ENCODE measurements around the gene KCNMB3.
"Not testable (repeated sequence)": the region's sequence is repeated elsewhere in the genome, so short reads cannot be mapped to it uniquely, and the experiment has no call there.

Gene KCNMB3

DNA sequence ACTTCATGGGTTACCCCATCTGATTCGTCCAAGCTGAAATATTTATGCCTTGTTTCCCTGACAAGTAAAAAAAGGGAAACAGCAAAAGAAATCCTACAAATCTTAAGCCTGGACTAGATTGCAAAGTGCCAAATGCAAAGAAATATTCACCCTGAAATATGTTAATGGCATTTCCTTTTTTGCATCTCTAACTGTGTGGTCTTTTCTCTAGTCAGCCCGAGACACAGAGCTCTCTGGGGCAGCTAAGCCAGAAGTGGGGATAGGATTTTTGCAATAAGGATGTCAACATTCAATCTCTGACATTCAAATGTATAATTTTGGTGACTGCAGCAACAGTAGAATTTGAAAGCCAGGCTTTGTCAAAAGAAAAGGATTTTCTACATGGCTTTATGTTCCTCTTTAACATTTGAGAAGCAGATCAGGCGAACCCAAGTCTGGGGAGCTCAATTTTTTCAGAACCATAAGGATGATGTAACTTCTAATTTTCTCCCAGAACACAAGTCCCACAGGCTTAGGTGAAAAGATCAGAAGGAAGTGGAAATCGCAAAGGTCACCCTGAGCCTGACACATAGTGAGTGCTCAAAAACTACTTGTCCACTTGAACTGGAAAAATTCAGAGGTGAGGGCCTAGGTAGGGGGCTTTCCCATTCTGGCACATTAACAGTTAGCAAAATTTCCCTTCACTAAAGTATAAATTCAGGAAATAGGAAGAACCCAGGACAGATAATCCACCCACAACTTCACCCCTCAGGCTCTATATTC is 28.2 kb upstream of the KCNMB3 start:
- no peaks in the 10 kb centered on the region for H4K20me1 ChIP-seq (ENCODE audit: insufficient read depth, low read length)

DNA sequence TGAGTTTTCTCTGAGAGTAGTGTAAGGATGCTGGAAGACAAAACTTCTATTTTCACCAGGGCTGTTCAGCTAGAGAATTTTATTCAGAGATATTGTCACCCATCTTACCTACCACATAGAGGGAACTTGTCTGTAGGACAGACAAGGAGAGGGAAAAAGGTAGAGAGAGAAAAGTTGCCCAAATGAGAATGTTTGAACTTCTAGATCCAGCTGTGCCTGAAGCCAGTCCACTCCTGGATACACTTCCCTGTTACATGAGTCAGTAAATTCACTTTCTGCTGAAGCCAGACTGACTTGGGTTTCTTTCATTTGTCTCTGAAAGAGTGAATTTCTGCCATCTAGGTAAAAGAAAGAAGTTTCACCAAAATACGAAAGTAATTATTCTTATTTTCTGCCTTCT is 27.2 kb upstream of the KCNMB3 start:
- DNase-seq, result no peak
- Histone ChIP-seq H4K20me1 (ENCODE audit: insufficient read depth, low read length) (no peaks in the 10 kb centered on the region), H3K36me3 (ENCODE audit: insufficient read depth, low read length) (no peaks in the 10 kb centered on the region), H3K9ac (ENCODE audit: low read depth, low read length) (no peak overlapping the region), H3K4me1 (ENCODE audit: insufficient read depth, low read length) (no peaks in the 10 kb centered on the region), H2AFZ (ENCODE audit: low read depth, low read length) (no peak overlapping the region), H3K9me3 (ENCODE audit: insufficient read depth, low read length, severe bottlenecking) (no peaks in the 10 kb centered on the region), H3K27me3 (ENCODE audit: insufficient read depth, low read length, poor library complexity) (peaks cover 3% of the 10 kb centered on the region), H3K27ac (ENCODE audit: low read length) (no peak overlapping the region), H3K79me2 (ENCODE audit: insufficient read depth, low read length) (no peaks in the 10 kb centered on the region), H3K4me3 (ENCODE audit: low read depth in 1 of 2, low read length in 2 of 2) (no peak overlapping the region), H3K4me2 (ENCODE audit: insufficient read depth, low read length) (no peak overlapping the region)
- TF ChIP-seq, protein P1, sequence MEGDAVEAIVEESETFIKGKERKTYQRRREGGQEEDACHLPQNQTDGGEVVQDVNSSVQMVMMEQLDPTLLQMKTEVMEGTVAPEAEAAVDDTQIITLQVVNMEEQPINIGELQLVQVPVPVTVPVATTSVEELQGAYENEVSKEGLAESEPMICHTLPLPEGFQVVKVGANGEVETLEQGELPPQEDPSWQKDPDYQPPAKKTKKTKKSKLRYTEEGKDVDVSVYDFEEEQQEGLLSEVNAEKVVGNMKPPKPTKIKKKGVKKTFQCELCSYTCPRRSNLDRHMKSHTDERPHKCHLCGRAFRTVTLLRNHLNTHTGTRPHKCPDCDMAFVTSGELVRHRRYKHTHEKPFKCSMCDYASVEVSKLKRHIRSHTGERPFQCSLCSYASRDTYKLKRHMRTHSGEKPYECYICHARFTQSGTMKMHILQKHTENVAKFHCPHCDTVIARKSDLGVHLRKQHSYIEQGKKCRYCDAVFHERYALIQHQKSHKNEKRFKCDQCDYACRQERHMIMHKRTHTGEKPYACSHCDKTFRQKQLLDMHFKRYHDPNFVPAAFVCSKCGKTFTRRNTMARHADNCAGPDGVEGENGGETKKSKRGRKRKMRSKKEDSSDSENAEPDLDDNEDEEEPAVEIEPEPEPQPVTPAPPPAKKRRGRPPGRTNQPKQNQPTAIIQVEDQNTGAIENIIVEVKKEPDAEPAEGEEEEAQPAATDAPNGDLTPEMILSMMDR (IDR thresholded peaks at IDR 0.05; ENCODE audit: borderline replicate concordance, extremely low read depth, low read length, poor library complexity, severe bottlenecking), result no peak
- no peak for TF ChIP-seq EZH2 (IDR thresholded peaks at IDR 0.05; ENCODE audit: borderline replicate concordance, low read depth, low read length, severe bottlenecking)
- ATAC-seq (ENCODE audit: insufficient read depth, low read depth), result no peak

More for the DNA sequence above, 28.2 kb upstream of the KCNMB3 start:
- no peaks in the 10 kb centered on the region for H3K9me3 ChIP-seq (ENCODE audit: insufficient read depth, low read length, severe bottlenecking)
- TF ChIP-seq EZH2 (IDR thresholded peaks at IDR 0.05; ENCODE audit: borderline replicate concordance, low read depth, low read length, severe bottlenecking), result no peak
- no peak overlapping the region for H2AFZ ChIP-seq (ENCODE audit: low read depth, low read length)
- H3K27me3 ChIP-seq (ENCODE audit: insufficient read depth, low read length, poor library complexity), result peaks cover 3% of the 10 kb centered on the region
- no peak overlapping the region for H3K27ac ChIP-seq (ENCODE audit: low read length)
- H3K36me3 ChIP-seq (ENCODE audit: insufficient read depth, low read length), result no peaks in the 10 kb centered on the region
- no peak overlapping the region for H3K4me3 ChIP-seq (ENCODE audit: low read depth in 1 of 2, low read length in 2 of 2)
- DNase-seq, result no peak
- H3K4me1 ChIP-seq (ENCODE audit: insufficient read depth, low read length), result no peaks in the 10 kb centered on the region
- no peak overlapping the region for H3K9ac ChIP-seq (ENCODE audit: low read depth, low read length)
- no peak overlapping the region for H3K4me2 ChIP-seq (ENCODE audit: insufficient read depth, low read length)
- no peak for ATAC-seq (ENCODE audit: insufficient read depth, low read depth)
- H3K79me2 ChIP-seq (ENCODE audit: insufficient read depth, low read length), result no peaks in the 10 kb centered on the region

DNA sequence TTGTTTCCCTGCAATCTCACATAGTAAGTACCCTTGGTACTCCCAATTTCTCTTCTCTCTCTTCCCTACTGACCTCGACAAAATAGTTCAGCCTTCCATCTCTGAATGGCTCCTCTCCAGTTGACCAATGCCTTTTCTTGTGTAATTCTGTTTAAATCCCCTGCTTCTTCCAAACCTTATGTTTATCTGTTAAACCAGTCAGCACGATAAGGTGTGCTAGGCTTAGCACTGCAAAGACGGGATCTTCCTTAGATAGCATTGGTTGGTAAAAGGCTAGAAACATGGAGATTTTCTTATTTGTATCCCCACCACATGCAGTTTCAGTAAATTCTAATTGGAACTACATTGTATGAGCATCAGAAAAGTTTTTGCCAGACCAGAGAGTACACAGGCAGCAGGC is 25.8 kb upstream of the KCNMB3 start:
- TF ChIP-seq, protein P1 (IDR thresholded peaks at IDR 0.05; ENCODE audit: borderline replicate concordance, extremely low read depth, low read length, poor library complexity, severe bottlenecking), result no peak
- Histone ChIP-seq H3K4me1 (ENCODE audit: insufficient read depth, low read length) (no peaks in the 10 kb centered on the region), H3K79me2 (ENCODE audit: insufficient read depth, low read length) (no peaks in the 10 kb centered on the region), H2AFZ (ENCODE audit: low read depth, low read length) (no peak overlapping the region), H4K20me1 (ENCODE audit: insufficient read depth, low read length) (no peaks in the 10 kb centered on the region), H3K9me3 (ENCODE audit: insufficient read depth, low read length, severe bottlenecking) (no peaks in the 10 kb centered on the region), H3K36me3 (ENCODE audit: insufficient read depth, low read length) (no peaks in the 10 kb centered on the region), H3K27me3 (ENCODE audit: insufficient read depth, low read length, poor library complexity) (peaks cover 3% of the 10 kb centered on the region), H3K27ac (ENCODE audit: low read length) (no peak overlapping the region), H3K9ac (ENCODE audit: low read depth, low read length) (no peak overlapping the region), H3K4me3 (ENCODE audit: low read depth in 1 of 2, low read length in 2 of 2) (no peak overlapping the region), H3K4me2 (ENCODE audit: insufficient read depth, low read length) (no peak overlapping the region)
- DNase-seq, result no peak
- ATAC-seq (ENCODE audit: insufficient read depth, low read depth), result no peak

DNA sequence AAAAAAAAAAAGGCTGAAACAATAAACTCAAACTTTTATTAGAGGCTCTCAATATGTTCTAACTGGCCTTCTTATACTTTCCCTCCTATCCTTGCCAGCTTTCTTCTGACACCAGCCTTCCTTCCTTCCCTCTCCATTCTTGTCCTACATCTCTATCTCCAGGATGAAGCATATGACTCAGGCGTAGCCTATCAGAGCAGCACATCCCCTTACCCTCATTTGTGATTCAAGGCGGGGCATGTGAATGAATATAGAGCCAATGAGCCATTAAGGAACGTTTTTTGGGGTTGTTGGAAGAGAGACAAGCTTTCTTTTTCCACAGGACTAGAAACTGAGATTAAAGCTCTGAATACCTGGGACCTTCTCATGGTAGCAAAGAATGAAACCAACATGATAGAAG is 25.1 kb upstream of the KCNMB3 start:
- H3K79me2 ChIP-seq (ENCODE audit: insufficient read depth, low read length), result no peaks in the 10 kb centered on the region
- H3K27ac ChIP-seq (ENCODE audit: low read length), result no peak overlapping the region
- peaks cover 3% of the 10 kb centered on the region for H3K27me3 ChIP-seq (ENCODE audit: insufficient read depth, low read length, poor library complexity)
- no peaks in the 10 kb centered on the region for H3K9me3 ChIP-seq (ENCODE audit: insufficient read depth, low read length, severe bottlenecking)
- no peaks in the 10 kb centered on the region for H3K36me3 ChIP-seq (ENCODE audit: insufficient read depth, low read length)
- no peaks in the 10 kb centered on the region for H4K20me1 ChIP-seq (ENCODE audit: insufficient read depth, low read length)
- TF ChIP-seq EZH2 (IDR thresholded peaks at IDR 0.05; ENCODE audit: borderline replicate concordance, low read depth, low read length, severe bottlenecking), result no peak
- TF ChIP-seq, protein P1 (IDR thresholded peaks at IDR 0.05; ENCODE audit: borderline replicate concordance, extremely low read depth, low read length, poor library complexity, severe bottlenecking), result no peak
- H3K4me3 ChIP-seq (ENCODE audit: low read depth in 1 of 2, low read length in 2 of 2), result no peak overlapping the region
- no peak overlapping the region; the same call in 1 of the 2 replicates for H2AFZ ChIP-seq (ENCODE audit: low read depth, low read length)
- DNase-seq, result no peak
- no peak overlapping the region for H3K9ac ChIP-seq (ENCODE audit: low read depth, low read length)
- H3K4me1 ChIP-seq (ENCODE audit: insufficient read depth, low read length), result no peaks in the 10 kb centered on the region
- H3K4me2 ChIP-seq (ENCODE audit: insufficient read depth, low read length), result no peak overlapping the region
- no peak for ATAC-seq (ENCODE audit: insufficient read depth, low read depth)

DNA sequence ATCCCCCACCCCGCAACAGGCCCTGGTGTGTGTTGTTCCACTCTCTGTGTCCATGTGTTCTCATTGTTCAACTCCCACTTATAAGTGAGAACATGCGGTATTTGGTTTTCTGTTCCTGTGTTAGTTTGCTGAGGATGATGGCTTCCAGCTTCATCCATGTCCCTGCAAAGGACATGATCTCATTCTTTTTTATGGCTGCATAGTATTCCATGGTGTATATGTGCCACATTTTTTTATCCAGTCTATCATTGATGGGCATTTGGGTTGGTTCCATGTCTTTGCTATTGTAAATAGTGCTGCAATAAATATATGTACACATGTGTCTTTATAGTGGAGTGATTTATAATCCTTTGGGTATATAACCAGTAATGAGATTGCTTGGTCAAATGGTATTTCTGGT is 23.5 kb upstream of the KCNMB3 start:
- not testable (repeated sequence) for ATAC-seq (ENCODE audit: insufficient read depth, low read depth); H3K27ac ChIP-seq (ENCODE audit: low read length); H3K4me1 ChIP-seq (ENCODE audit: insufficient read depth, low read length); H3K27me3 ChIP-seq (ENCODE audit: insufficient read depth, low read length, poor library complexity); H3K79me2 ChIP-seq (ENCODE audit: insufficient read depth, low read length); H3K9me3 ChIP-seq (ENCODE audit: insufficient read depth, low read length, severe bottlenecking); H3K4me3 ChIP-seq (ENCODE audit: low read depth in 1 of 2, low read length in 2 of 2); H3K36me3 ChIP-seq (ENCODE audit: insufficient read depth, low read length); H3K4me2 ChIP-seq (ENCODE audit: insufficient read depth, low read length); DNase-seq; H2AFZ ChIP-seq (ENCODE audit: low read depth, low read length); H4K20me1 ChIP-seq (ENCODE audit: insufficient read depth, low read length); H3K9ac ChIP-seq (ENCODE audit: low read depth, low read length)

Measured in DND-41 (cell line).